ENCODE data around the gene ARHGAP10.
"Not testable (repeated sequence)": the region's sequence is repeated elsewhere in the genome, so short reads cannot be mapped to it uniquely, and the experiment has no call there.

ARHGAP10 gene

DNA sequence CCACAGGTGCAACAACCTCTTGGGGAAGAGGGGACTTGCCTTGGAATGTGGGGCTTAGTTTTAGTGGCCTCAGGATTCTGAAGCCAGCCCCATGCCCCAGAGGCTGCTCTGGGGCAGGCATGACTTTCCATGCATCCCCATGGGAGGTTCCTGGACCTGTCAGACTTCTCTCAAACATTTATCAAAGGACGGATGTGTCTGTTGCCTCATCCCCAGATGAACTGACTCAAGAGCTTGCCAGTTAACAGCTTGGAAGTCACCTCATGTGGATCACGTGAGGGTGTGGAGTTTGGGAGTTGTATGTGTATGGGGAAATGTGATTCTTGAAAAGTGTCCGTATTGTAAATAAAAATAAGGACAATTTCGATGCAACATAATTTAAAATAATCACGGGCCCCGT is 341.5 kb downstream of the ARHGAP10 start:
- DNase-seq = no peak

DNA sequence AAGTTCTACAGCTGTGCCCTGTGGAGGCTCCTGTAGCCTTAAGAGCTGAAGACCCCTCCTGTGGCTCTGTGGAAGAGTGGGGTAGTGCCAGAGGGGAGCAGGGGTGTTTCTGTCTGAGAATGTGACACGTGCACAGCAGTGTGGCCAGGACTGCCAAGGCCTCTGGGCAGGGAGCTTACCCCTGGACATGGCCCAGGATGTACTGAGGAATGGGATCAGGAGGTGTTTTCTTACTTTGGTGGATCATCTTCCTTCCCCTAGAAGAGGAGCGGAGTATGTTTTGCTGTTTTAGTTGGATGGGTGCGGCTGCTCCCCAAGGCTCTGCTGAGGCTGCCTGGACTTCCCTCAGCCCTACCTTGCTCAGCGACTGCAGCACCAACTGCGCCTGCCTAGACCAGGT is 342.6 kb downstream of the ARHGAP10 start:
- no peak for DNase-seq

DNA sequence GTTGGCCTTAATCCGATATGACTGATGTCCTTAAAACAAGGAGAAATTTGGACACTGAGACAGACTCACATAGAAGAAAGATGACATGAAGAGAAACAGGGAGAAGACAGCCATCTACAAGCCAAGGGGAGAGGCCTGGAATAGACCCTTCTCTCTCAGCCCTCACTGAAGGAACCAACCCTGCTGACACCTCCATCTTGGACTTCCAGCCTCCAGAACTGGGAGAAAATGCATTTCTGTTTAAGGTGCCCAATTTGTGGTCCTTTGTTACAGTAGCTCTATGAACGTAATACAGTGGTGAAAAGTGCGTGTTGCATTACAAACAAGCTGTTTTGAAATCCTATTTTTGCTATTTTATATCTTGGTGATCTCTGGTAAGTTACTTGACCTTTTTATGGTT is 343.6 kb downstream of the ARHGAP10 start:
- DNase-seq = no peak

DNA sequence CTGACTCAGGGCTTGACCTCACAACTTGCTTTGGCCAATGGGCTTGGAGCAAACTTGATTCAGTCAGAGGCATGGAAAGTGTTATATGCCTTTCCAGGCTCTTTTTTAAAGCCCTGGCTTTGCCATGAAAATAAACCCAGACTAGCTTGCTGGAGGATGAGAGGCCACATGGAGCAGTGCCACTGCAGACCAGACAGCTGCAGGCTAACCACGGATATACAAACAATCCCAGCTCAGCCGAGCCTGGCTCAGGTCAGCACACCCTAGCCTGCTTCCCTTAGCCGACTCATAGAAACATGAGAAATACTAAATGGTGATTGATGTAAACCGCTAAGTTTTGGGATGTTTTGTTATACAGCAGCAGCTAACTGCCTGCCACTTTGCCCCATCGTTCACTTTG is 345.1 kb downstream of the ARHGAP10 start:
- DNase-seq = no peak

DNA sequence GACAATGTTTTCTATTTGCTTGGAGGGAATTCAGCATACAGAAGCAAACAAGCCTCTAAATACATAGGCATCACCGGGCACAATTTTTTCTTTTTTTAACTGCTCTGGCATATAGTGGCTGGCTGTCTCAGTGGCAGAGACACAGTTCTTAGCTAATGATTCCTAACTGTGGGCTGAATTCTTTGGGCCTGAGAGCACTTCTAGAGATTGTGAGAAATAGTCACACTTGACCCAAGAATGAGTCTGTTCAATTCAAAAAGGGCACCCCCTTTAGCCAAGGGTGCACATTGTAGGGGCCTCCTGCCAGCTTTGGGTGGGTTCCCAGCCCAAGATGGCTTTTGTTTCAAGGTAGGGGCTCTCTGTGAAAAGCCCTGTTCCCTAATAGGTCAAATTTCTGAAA is 345.7 kb downstream of the ARHGAP10 start:
- DNase-seq = no peak

DNA sequence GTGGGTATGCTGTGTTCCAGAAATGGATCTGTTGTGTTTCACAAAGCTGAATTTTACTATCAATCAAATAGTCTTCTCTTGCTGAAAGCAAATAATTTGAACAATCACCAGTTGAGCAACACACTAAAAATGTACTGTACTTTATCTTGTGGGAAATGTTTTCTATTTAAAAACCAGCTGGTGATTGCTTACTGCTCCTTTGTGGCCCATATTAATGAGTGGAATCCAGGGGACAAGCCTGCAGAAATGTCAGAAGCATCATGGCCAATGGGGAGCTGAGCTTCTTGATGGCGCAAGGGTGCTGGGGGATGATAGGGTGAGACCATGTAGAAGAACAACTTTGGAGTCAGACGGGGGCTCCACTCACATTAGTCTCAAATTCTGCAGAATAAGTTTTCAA is 346.2 kb downstream of the ARHGAP10 start:
- no peak for DNase-seq

DNA sequence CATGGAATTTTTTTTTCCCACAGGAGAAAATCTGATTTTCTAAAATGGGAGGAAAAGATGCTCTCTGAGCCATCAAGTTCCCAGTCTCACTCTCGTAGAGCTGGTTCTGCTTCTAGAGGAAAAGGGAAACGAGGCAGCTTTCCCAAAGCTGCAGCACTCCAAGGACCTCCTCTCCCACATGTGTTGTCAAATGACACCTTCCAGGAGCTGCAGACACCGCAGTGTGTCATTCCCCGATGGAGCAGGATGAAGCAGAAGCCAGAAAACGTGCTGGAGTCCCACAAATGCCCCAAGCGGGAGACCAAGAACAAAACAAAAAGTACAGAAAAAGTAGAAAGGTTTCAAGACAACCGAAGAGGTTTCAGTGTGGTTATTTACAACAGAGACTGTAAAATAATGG is 348.1 kb downstream of the ARHGAP10 start:
- DNase-seq = no peak

DNA sequence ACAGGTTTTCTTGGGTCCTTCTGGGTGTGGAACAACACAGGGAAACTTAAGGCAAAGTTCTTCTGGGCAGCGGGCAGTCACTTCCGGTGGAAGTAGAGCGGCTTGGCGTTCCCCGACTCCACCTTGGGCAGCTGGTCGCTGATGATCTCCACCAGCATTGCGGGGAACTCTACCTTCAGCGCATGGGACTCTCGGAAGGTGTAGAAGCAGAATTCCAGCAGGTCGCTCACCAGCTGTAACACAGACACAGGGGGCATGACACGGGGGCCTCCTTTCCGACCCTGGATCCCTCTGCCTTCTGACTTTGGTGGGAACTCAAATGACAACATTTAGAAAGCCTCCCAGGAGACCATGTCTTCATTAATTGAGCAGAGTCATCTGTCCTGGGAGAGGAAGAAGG is 349.4 kb downstream of the ARHGAP10 start:
- DNase-seq = no peak

DNA sequence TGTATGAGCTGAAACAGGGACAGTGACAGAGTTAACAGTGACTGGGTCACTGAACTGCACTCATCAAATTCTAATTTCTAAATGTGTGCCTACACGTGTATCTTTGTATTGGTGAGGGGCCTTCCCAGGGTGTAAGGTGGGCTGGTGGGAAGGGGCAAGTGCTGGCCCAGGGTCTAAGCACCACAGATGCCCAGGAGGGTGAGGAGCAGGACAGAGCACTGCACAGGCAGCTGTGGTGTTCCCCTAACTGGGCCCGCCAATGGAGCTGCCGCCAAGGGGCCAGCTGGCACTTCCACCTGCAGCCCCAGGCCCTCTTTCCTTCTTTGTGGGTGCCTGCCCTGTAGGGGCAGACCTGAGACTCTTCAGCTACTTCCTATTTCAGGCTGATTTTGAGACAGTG is 349.9 kb downstream of the ARHGAP10 start:
- DNase-seq = no peak

DNA sequence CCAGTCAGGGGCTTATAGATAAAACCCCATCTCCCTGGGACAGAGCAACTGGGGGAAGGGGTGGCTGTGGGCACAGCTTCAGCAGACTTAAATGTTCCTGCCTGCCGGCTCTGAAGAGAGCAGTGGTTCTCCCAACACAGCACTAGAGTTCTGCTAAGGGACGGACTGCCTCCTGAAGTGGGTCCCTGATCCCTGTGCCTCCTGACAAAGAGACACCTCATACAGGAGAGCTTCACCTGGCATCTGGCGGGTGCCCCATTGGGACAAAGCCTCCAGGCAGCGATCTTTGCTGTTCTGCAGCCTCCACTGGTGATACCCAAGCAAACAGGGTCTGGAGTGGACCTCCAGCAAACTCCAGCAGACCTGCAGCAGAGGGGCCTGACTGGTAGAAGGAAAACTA is 351.2 kb downstream of the ARHGAP10 start:
- not testable (repeated sequence) for DNase-seq

DNA sequence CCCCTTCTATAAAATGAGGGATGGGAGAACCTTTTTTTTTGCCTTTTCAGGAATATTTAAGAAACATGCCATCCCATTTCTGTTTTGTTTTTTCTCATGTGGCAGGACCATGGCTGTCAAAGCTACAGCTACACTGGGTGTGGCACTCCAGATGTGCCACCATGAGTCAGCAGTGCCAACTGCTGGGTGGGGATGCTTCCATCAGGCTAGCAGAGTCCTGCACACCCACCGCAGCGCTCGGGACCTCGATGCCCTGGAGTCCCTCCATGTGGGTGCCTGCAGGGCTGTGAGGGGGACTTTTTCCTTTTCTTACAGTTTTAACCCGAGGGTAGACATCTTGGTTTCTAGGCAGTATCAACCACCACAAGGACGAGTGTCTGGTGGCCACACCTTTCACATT is 357.7 kb downstream of the ARHGAP10 start:
- no peak for DNase-seq

DNA sequence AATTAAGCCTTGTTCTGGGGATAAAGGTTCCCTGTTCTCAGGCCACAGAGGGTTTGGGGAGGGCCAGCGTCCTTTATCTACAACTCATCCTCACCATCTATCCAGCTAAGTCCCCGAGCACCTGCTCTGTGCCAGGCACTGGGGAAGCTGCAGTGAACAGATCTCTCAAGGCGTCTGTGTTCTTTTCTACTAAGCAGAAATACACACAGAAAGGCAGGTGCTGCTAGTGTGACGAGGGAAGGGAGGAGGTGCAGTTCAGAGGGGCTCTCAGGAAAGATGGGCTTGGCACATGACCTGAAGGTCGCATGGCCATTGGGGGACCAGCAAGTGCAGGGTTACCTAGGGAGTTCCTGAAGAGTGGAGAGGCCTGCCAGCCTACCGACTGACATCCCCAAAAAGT is 358.1 kb downstream of the ARHGAP10 start:
- DNase-seq = no peak

DNA sequence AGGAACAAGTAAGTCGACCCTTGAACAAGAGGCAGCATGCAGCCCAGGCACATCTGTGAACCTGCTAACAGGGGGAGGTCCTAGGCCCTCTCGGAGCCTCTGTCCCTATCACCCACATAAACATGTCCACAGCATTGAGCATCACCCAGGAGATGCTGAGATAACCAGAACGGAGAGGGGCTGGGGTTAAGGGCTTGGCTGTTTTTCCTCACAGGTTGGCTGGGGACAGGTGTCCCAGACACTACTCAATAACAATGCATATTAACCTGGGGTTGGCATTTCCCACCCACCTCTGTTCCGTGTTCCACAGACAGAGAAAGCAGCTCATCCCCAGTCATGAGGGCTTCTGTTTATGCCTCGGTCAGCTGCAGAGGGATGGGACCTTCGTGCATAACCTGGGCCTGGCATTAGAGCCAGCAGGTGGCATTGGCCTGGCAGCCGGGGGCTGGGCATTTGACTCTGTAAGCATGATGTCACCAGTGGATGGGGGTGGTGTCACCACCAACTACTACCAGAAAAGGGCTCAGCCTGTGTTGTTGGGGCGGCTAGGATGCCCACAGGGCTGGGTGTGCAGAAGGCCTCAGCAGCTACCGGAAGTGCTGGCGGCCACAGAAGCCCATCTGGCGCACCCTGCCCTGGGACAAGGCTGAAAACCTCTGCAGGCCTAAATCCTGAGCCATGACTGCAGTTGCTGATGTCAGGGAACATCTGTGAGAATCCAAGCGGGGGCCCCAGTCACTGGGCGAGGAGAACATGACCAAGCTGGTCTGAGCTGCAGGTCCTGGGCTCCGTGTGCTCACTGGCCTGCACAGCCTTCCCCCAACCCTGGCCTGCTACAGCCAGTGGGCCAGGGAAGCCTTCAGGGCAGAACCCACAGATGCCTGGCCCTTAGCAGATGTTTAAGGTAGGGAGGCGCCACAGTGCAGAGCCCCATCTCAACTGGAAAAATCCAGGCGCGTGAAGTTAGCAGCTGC is 358.9 kb downstream of the ARHGAP10 start:
- no peak for DNase-seq

DNA sequence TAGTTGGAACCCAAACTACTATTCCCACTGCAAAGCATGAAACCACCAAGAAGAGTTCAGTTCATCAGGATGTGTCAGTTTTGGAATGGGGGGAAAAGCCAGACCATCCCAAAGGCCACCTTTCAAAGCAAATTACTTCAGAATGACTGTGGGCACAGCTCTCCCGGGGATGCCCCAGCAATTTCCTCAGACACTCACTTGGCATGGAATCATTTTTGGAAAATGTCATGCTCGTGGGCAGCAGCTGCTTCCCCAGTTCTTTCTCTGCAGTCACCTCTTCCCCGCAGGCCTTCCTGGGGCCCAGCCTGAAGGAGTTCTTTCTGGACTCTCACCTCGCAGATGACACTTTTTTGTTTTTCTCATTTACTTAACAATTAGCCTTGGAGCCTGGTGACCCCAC is 360.0 kb downstream of the ARHGAP10 start:
- DNase-seq = no peak

DNA sequence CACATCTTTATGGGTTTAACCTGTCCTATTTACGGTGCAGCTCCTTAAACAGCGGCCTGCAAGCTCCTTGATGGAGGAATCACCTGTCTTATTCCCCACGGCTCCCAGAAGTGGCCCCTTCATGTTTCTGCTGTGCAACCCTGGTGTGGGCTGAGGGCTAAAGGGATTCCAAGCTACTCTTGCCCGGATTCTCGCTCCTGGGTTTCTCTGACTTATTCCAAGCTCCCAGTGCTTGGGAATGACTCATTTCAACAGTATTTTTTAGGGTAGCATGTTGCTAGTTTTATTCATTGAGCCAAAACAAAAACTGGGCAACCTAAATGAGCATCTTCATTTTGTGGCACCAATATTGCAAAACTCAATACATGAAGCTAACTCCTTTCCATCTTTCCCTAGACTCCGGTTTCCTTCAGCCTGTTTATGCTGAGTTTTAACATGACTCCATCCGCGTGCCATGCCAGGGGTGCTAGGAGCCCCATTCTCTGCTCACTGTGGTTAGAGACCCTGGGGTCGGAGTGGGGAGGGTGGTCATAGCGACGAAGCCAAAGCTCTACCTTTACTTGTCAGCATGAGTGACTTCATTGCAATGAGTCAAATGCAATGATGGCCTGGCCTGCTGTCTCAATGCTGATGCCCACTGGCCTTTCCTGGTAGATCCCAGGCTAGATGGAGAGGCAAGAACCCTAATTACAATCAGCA is 360.6 kb downstream of the ARHGAP10 start:
- DNase-seq = no peak

DNA sequence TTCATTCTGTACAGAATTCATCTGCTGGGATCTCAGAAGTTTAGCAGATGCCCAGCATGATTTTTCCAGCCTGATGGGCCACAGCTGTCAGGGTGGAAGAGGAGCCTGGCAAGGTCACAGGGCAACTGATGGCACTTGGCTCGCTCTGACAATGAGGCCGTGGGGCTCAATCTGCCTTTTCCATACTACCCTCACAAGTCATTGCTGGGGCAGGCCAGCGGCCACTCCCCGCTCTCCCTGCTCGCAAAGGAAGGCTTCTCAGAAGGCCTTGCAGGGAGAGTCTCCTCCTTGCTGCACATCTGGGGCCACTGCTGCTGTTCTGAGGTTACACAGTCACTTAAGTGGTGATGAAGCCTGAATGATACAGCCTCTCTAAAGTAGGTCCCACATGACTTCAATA is 361.2 kb downstream of the ARHGAP10 start:
- DNase-seq = no peak

DNA sequence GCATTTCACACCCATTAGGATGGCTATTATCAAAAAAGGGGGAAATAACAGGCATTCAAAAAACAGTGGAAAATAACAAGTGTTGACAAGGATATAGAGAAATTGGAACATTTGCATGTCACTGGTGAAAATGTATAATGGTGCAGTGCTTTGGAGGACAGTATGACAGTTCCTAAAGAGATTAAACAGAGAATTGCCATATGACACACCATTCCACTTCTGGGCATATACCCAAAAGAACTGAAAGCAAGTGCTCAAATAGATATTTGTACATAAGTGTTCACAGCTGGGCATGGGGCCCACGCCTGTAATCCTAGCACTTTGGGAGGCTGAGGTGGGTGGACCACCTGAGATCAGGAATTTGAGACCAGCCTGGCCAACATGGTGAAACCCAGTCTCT is 362.3 kb downstream of the ARHGAP10 start:
- DNase-seq = no peak

DNA sequence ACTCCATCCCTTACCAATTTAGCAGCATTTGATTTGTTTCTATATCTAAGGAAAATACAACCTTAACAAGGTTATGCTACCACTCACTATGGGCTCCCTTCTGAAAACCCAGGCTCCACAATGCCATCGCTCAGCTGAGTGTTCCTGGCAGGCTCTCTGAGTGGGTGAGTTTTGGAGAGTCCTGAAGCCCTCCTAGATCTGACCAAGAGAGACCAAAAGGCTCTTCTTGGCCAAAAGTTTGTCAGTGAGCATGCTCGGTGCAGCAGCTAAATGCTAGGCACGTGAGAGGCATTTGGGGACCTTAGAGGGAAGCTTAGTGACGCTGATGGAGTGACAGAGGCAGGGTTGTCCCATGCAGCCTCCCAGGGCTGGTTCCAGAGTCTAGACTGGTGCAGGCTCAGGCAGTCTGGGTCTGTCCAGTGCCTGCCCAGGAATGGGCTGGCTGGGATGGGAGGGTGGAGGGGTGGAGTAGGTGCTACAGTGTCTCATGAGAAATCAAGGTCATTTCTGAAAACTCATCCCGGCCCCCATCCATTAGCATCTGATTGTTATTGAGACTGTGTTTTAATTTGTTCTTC is 363.5 kb downstream of the ARHGAP10 start:
- no peak for DNase-seq

DNA sequence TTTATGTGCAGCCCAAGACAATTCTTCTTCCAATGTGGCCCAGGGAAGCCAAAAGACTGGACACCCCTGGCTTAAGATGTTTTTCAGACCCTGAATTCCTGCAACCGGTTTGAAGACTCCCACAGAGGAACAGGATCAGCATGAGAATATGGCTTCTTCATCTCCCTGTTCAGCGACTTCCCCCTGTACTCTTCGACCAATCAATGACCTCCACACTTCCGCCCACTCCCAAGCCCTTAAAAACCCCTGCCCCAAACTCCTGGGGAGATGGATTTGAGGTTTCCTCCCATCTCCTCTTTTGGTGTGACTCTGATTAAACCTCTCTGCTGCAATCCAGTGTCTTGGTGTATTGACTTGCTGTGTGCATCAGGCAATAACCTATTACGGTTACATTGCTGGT is 365.9 kb downstream of the ARHGAP10 start:
- no peak for DNase-seq

DNA sequence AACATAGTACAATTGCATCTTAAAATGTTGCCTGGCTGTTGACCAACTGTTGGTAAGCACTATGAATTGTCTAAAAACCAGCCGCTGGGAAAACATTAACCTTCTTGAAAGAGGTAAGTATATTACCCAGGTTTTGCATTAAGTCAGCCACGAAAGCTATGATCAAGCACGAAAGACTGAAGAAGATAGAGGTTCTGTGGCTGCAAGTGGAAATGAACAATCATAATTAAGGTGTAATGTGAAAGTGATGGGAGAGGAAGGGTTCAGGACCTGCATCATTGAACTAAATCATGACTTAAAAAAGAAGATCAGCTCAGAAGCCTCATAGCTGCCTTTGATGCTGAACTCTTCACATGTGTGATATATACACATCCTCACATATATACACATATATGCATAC is 369.3 kb downstream of the ARHGAP10 start:
- no peak for DNase-seq

DNA sequence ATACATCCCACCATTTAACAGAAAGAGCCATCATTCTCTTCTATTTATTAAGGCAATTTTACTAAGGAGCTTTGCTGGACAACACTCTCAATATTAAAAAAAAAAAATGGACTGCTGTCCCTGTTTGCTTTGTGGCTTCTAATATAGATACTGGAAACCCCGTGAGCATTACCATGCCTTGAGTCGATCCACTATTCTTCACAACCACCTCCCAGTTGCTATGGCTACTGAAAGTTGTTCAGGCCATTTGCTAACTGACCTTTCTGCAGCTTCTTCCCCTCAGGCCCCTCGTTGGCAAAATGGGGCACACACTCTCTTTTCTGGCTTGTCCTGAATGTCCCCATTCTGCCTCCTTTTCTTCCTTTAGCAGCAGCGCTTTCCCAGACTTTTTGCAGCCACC is 369.9 kb downstream of the ARHGAP10 start:
- no peak for DNase-seq

DNA sequence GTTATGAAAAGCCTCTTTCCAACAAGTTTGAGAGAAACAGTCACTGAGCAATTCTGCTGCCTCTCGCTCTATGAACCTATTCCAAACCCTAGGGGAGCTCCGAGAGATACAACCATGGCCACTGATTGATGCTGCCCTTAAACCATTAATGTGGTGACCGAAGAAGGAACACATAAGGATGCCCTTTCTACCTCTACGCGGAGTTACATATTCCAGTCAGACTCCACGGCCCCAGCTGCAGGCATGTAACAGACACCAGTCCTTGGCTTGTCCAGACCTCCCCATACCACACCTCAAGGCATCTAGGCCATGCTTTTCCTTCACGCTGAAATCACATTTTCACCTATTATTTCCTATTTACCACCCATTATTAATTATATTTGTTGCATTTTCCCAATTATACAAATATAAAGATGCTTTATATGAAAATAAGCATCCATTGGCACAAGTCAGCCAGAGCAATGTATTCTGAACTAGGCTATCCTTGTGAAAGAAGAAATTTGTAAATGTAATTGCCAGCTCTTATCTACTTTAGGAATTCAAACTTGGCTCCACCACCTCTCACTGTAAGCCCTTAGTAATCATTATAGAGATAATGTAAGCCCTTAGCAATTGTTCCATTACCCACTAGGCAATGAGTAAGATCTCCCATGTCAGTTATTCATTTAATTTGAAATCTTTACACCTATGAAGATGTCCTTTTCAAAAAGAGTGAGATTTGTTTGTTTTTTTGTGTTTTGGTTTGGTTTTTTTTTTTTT is 371.9 kb downstream of the ARHGAP10 start:
- no peak for DNase-seq

DNA sequence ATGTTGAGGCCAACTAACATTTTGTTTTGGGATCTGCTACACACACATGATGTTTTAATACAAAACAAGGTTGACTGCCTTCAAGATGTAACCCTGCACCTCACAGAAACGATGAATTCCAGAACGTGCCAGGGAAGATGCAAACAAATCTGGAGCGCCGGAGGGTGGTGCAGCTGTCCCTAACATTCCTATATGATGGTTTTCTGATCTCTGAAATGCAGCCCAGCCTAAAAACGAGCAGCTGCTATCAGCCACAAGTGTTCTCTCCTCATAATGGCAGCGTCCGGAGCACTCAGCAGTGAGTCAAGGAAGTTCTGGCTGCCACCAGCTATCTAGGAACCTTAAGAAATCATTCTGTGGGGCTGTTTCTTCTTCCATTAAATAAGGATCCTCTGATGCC is 376.9 kb downstream of the ARHGAP10 start:
- DNase-seq = no peak

All from CD4-positive, alpha-beta T cell treated with Interleukin-17A for 4 hours (primary cell).